A549 (cell line): ENCODE measurements around the gene ADCY7. TPM values are rescaled to one million over a fixed set of nuclear protein-coding genes. Genes with fewer than 3 reads are reported as not detected.

ENCODE experiments used
- ATAC-seq, 2 experiments: fragments of 200-7000 bp in 1 of 2; fragments of >200 bp in 1 of 2; cut with Nextera tagmentation in 1 of 2; cut with Tn5 transposase in 1 of 2; 3 replicates each; pipeline versions ENCODE4 v1.8.0 to v1.9.1; 2018 to 2020; ENCODE audit warnings: mild to moderate bottlenecking in 1 of 2, moderate library complexity in 1 of 2
- CTCF ChIA-PET: fragments of 300-600 bp; sonication (Branson Sonifier 250); formaldehyde crosslinking; extraction: SDS; loops from one replicate; lab custom pipeline; 2021; ENCODE audit warnings: antibody characterized with exemption, inconsistent platforms; lab: Yijun Ruan, JAX
- POLR2A ChIA-PET: fragments of 350-600 bp; formaldehyde crosslinking; extraction: SDS; loops from one replicate; lab custom pipeline; 2021; ENCODE audit warnings: antibody characterized with exemption, inconsistent platforms; lab: Yijun Ruan, JAX
- DNase-seq, 2 experiments: peaks; one replicate each; pipeline versions ENCODE4 v3.0.0 to v3.0.0-alpha.2; 2011 to 2016; ENCODE audit warnings: low read depth in 1 of 2, low spot score in 1 of 2
- FAIRE-seq: peaks from 2 replicates; lab custom pipeline; 2011; peaks lifted over from hg19 to GRCh38; lab: Jason Lieb, UNC
- H3K27ac ChIP-seq, 2 experiments: fragments of >200 bp; sonication (Bioruptor Twin); formaldehyde crosslinking; 3 replicates each; pipeline ENCODE4 v1.5.1; 2016 to 2017
- H3K4me1 ChIP-seq: fragments of >200 bp; sonication (Bioruptor Twin); formaldehyde crosslinking; 3 replicates; pipeline ENCODE4 v1.6.1; 2016
- H3K4me2 ChIP-seq: fragments of >200 bp; sonication (Bioruptor Twin); formaldehyde crosslinking; 3 replicates; pipeline ENCODE4 v1.6.1; 2016
- H3K4me3 ChIP-seq: fragments of >200 bp; sonication (Bioruptor Twin); formaldehyde crosslinking; 3 replicates; pipeline ENCODE4 v1.5.1; 2016
- H3K9me3 ChIP-seq: fragments of >200 bp; sonication (Bioruptor Twin); formaldehyde crosslinking; 3 replicates; pipeline ENCODE4 v1.6.1; 2016
- BCL3 ChIP-seq: fragments of >200 bp; sonication (Bioruptor Twin); formaldehyde crosslinking; IDR thresholded peaks from 3 replicates; pipeline ENCODE4 v1.6.1; 2016
- CBX8 ChIP-seq: fragments of 200-600 bp; sonication (generic); IDR thresholded peaks from 2 replicates; pipeline ENCODE4 v1.6.1; 2016
- CEBPB ChIP-seq, 2 experiments: fragments of >200 bp in 1 of 2; sonication (Bioruptor Twin) in 1 of 2; formaldehyde crosslinking in 1 of 2; IDR thresholded peaks; 2 replicates each; pipeline ENCODE4 v1.6.1; 2012 to 2016
- FOSL2 ChIP-seq, 2 experiments: fragments of 450-650 bp in 1 of 2; fragments of >200 bp in 1 of 2; sonication (Bioruptor Twin) in 1 of 2; formaldehyde crosslinking; IDR thresholded peaks; 2 replicates each; pipeline versions ENCODE4 v1.5.0 to v1.6.1; 2016 to 2020; ENCODE audit warnings: mild to moderate bottlenecking in 1 of 2, moderate library complexity in 1 of 2
- HDAC2 ChIP-seq: fragments of 200-600 bp; sonication (generic); IDR thresholded peaks from 2 replicates; pipeline ENCODE4 v1.6.1; 2016
- JUN ChIP-seq, 2 experiments: fragments of >200 bp; sonication (Bioruptor Twin); formaldehyde crosslinking; IDR thresholded peaks; 2 replicates in 1 of 2; 3 replicates in 1 of 2; pipeline ENCODE4 v1.6.1; 2016 to 2017
- KDM1A ChIP-seq: fragments of 200-600 bp; sonication (generic); IDR thresholded peaks from 2 replicates; pipeline ENCODE4 v1.6.1; 2016; ENCODE audit warnings: low read depth, mild to moderate bottlenecking
- MAZ ChIP-seq: fragments of 150-350 bp; IDR thresholded peaks from 2 replicates; pipeline ENCODE4 v1.6.1; 2014; ENCODE audit warnings: antibody characterized with exemption, low read depth, low read length, borderline replicate concordance
- NR3C1 ChIP-seq: fragments of >200 bp; sonication (Bioruptor Twin); formaldehyde crosslinking; IDR thresholded peaks from 3 replicates; pipeline ENCODE4 v1.6.1; 2017
- PBX3 ChIP-seq: IDR thresholded peaks from 2 replicates; pipeline ENCODE4 v1.6.1; 2012
- POLR2AphosphoS2 ChIP-seq: conservative IDR thresholded peaks from 2 replicates; pipeline ENCODE4 v1.6.1; 2012; ENCODE audit warnings: low read length, improper control_type of control experiment, inconsistent platforms
- RARB ChIP-seq: fragments of 250-450 bp; sonication (Bioruptor Pico); IDR thresholded peaks from 2 replicates; pipeline ENCODE4 v1.8.0; 2021; ENCODE audit warnings: mild to moderate bottlenecking, moderate library complexity
- RCOR1 ChIP-seq: fragments of 150-350 bp; IDR thresholded peaks from 2 replicates; pipeline ENCODE4 v1.6.1; 2014; ENCODE audit warnings: antibody characterized with exemption, low read length, low read depth
- RNF2 ChIP-seq: fragments of 200-600 bp; sonication (generic); IDR thresholded peaks from 2 replicates; pipeline ENCODE4 v1.6.1; 2016; ENCODE audit warnings: low read depth, mild to moderate bottlenecking, antibody characterized with exemption, moderate library complexity, borderline replicate concordance
- ZC3H11A ChIP-seq: fragments of 450-650 bp; IDR thresholded peaks from 2 replicates; pipeline ENCODE4 v1.6.1; 2014; ENCODE audit warnings: antibody characterized with exemption, mild to moderate bottlenecking
- ZFP36 ChIP-seq: fragments of 450-650 bp; IDR thresholded peaks from 2 replicates; pipeline ENCODE4 v1.6.1; 2014; ENCODE audit warnings: borderline replicate concordance; ENCODE audit not compliant: partially characterized antibody
- ZSCAN20 ChIP-seq: fragments of 250-450 bp; sonication (Bioruptor Pico); IDR thresholded peaks from 2 replicates; pipeline ENCODE4 v1.8.0; 2022; ENCODE audit warnings: mild to moderate bottlenecking, moderate library complexity
- WGBS: methylation state at CpG from one replicate; pipeline ENCODE4 v1.1.6; 2017; ENCODE audit errors: missing lambda C conversion rate; 5-methylcytosine and 5-hydroxymethylcytosine counted together
- polyA plus RNA-seq, 4 experiments: library from polyadenylated mRNA; depleted of rRNA in 3 of 4; stranded (reverse); fragments of >200 nt; fragmentation: RNase III in 1 of 4; extraction: RNeasy Plus Mini Kit Qiagen cat#74134 plus additional on column Dnase treatment in 1 of 4; gene quantifications; 2 replicates in 3 of 4; 3 replicates in 1 of 4; pipeline ENCODE4 v1.2.3, GENCODE V29; 2011 to 2017
- TF ChIP-seq, protein P1 (sequence below): fragments of 200-600 bp; sonication (generic); IDR thresholded peaks from 2 replicates; pipeline ENCODE4 v1.6.1; 2016; ENCODE audit warnings: antibody characterized with exemption, mild to moderate bottlenecking, moderate library complexity
- TF ChIP-seq, protein P2 (sequence below): fragments of >200 bp; sonication (Bioruptor Twin); formaldehyde crosslinking; IDR thresholded peaks from 3 replicates; pipeline ENCODE4 v1.5.1; 2016
- TF ChIP-seq, protein P3 (sequence below): fragments of 150-350 bp; IDR thresholded peaks from 2 replicates; pipeline ENCODE4 v1.6.1; 2014; ENCODE audit warnings: low read depth, mild to moderate bottlenecking, low read length

ADCY7 gene
- polyA plus RNA-seq, 2 of the 4 experiments (the other 2 are of a cell fraction) = 10.5 to 18.7 TPM

DNA sequence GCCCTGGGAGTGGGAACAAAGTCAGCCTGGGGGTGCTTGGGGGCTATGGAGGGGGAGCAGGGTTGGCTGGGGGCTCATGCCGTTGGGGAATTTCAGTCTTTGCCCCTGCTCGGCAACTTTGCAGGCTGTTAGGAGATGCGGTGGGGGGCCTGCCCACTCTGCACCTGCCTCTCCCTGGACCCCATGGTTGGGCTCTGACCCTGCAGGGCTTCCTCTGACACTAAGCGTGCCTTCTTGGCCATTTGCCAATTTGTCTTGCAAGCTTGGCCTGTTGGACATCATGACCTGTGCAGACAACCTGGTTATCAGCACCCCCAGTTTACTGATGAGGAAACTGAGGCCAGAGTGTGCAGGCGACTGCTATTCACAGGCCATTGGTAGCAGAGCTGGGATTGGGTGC lies 14.6 kb downstream of the ADCY7 start:
- TF ChIP-seq HDAC2 = no peak
- TF ChIP-seq, protein P1, sequence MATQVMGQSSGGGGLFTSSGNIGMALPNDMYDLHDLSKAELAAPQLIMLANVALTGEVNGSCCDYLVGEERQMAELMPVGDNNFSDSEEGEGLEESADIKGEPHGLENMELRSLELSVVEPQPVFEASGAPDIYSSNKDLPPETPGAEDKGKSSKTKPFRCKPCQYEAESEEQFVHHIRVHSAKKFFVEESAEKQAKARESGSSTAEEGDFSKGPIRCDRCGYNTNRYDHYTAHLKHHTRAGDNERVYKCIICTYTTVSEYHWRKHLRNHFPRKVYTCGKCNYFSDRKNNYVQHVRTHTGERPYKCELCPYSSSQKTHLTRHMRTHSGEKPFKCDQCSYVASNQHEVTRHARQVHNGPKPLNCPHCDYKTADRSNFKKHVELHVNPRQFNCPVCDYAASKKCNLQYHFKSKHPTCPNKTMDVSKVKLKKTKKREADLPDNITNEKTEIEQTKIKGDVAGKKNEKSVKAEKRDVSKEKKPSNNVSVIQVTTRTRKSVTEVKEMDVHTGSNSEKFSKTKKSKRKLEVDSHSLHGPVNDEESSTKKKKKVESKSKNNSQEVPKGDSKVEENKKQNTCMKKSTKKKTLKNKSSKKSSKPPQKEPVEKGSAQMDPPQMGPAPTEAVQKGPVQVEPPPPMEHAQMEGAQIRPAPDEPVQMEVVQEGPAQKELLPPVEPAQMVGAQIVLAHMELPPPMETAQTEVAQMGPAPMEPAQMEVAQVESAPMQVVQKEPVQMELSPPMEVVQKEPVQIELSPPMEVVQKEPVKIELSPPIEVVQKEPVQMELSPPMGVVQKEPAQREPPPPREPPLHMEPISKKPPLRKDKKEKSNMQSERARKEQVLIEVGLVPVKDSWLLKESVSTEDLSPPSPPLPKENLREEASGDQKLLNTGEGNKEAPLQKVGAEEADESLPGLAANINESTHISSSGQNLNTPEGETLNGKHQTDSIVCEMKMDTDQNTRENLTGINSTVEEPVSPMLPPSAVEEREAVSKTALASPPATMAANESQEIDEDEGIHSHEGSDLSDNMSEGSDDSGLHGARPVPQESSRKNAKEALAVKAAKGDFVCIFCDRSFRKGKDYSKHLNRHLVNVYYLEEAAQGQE = no peak
- TF ChIP-seq POLR2AphosphoS2 = no peak
- POLR2A ChIA-PET = no interaction called here
- Histone ChIP-seq H3K4me2 (no peak overlapping the region), H3K27ac (no peak overlapping the region), H3K9me3 (no peaks in the 10 kb centered on the region), H3K4me3 (no peak overlapping the region), H3K4me1 (peaks cover 4% of the 10 kb centered on the region; the same call in 1 of the 3 replicates)
- no peak for ATAC-seq
- CTCF ChIA-PET = interaction anchor here (2.5 kb wide), 1 partner anchor 14 kb away, joined by 5 read pairs; no protein-coding TSS in a partner anchor
- no peak for DNase-seq
- no peak for FAIRE-seq
- 71% methylated on average over 2 of the region's 5 CpGs for WGBS

- H3K9me3 ChIP-seq = no peaks in the 10 kb centered on the region
- 90% methylated on average over 18 of the region's 21 CpGs for WGBS
- H3K4me2 ChIP-seq = no peak overlapping the region
- H3K4me1 ChIP-seq = peaks cover 4% of the 10 kb centered on the region; the same call in 1 of the 3 replicates
- CTCF ChIA-PET = interaction anchor here (1.3 to 2.5 kb wide), 2 partner anchors 9 to 14 kb away, joined by 3 to 5 read pairs; no protein-coding TSS in a partner anchor
- FAIRE-seq = no peak
- H3K4me3 ChIP-seq = no peak overlapping the region
- no peak overlapping the region for H3K27ac ChIP-seq
- TF ChIP-seq, protein P2, sequence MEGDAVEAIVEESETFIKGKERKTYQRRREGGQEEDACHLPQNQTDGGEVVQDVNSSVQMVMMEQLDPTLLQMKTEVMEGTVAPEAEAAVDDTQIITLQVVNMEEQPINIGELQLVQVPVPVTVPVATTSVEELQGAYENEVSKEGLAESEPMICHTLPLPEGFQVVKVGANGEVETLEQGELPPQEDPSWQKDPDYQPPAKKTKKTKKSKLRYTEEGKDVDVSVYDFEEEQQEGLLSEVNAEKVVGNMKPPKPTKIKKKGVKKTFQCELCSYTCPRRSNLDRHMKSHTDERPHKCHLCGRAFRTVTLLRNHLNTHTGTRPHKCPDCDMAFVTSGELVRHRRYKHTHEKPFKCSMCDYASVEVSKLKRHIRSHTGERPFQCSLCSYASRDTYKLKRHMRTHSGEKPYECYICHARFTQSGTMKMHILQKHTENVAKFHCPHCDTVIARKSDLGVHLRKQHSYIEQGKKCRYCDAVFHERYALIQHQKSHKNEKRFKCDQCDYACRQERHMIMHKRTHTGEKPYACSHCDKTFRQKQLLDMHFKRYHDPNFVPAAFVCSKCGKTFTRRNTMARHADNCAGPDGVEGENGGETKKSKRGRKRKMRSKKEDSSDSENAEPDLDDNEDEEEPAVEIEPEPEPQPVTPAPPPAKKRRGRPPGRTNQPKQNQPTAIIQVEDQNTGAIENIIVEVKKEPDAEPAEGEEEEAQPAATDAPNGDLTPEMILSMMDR = no peak
- TF ChIP-seq ZC3H11A (no peak), ZFP36 (no peak), RARB (CRISPR knock-in tag) (no peak), JUN (IDR thresholded peaks at IDR 0.05) (no peak), RCOR1 (no peak), PBX3 (no peak), MAZ (no peak), NR3C1 (no peak)
- DNase-seq = no peak
- no peak for ATAC-seq
- POLR2A ChIA-PET = no interaction called here
Measured at GRCh38 chr16:50281391-50282009, 15.1 kb downstream of the ADCY7 start.

GRCh38 chr16:50282010-50282538 lies 15.7 kb downstream of the ADCY7 start:
- no peak for ATAC-seq
- no peak overlapping the region for H3K4me3 ChIP-seq
- H3K4me2 ChIP-seq = no peak overlapping the region
- ChIA-PET CTCF (interaction anchor here (1.0 to 1.3 kb wide), 3 partner anchors 10 to 68 kb away, joined by 3 read pairs; no protein-coding TSS in a partner anchor), POLR2A (no interaction called here)
- WGBS = 83% methylated on average over 5 of the region's 7 CpGs
- no peak overlapping the region for H3K27ac ChIP-seq
- DNase-seq = no peak
- no peak for FAIRE-seq
- H3K4me1 ChIP-seq = peaks cover 4% of the 10 kb centered on the region; the same call in 1 of the 3 replicates
- H3K9me3 ChIP-seq = no peaks in the 10 kb centered on the region
- no peak for TF ChIP-seq KDM1A
- TF ChIP-seq, protein P3, sequence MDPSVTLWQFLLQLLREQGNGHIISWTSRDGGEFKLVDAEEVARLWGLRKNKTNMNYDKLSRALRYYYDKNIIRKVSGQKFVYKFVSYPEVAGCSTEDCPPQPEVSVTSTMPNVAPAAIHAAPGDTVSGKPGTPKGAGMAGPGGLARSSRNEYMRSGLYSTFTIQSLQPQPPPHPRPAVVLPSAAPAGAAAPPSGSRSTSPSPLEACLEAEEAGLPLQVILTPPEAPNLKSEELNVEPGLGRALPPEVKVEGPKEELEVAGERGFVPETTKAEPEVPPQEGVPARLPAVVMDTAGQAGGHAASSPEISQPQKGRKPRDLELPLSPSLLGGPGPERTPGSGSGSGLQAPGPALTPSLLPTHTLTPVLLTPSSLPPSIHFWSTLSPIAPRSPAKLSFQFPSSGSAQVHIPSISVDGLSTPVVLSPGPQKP = no peak
- no peak for TF ChIP-seq RNF2
- TF ChIP-seq RARB (CRISPR knock-in tag) = no peak
- no peak for TF ChIP-seq POLR2AphosphoS2
- no peak for TF ChIP-seq BCL3
- no peak for TF ChIP-seq ZSCAN20 (CRISPR knock-in tag)
- no peak for TF ChIP-seq FOSL2 (IDR thresholded peaks at IDR 0.05)
- no peak for TF ChIP-seq FOSL2 (CRISPR knock-in tag; IDR thresholded peaks at IDR 0.05)
- TF ChIP-seq, protein P2 = no peak
- TF ChIP-seq CEBPB (IDR thresholded peaks at IDR 0.05) = no peak
- no peak for TF ChIP-seq CBX8
